Gastroesophageal sphincter (tissue), 3 donors: ENCODE data around the gene ART3.

Source experiments
- CTCF ChIP-seq, 4 experiments: fragments of 200-600 bp in 2 of 4; fragments of 450-650 bp in 2 of 4; sonication (generic) in 1 of 4; IDR thresholded peaks; one replicate each; pipeline ENCODE4 v1.5.1; 2017 to 2019; ENCODE audit warnings: antibody characterized with exemption in 4 of 4, mild to moderate bottlenecking in 2 of 4, moderate library complexity in 2 of 4
- EP300 ChIP-seq: sonication (generic); formaldehyde crosslinking; IDR thresholded peaks from one replicate; pipeline ENCODE4 v1.6.1; 2017; ENCODE audit warnings: antibody characterized with exemption, mild to moderate bottlenecking

DNA sequence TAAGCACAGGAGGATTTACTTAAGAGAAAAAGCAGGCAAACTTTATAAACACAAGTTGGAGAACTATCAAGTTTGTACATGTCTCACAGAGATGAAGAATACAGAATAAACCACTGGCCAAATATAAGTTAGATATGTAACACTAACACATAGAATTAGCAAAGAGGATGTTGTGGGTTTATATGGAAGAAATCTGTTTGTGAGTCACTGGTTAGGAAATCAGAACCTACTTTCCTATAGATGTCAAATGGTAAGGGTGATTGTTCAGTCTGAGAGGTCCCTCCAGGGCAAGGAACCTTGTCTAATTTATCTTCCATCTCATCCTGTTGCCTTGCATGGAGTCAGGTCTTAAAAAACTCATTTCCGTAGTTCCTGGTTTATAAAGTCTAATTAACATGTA is 14.8 kb upstream of the ART3 start:
- no peak for TF ChIP-seq CTCF (IDR thresholded peaks at IDR 0.05)
- no peak for TF ChIP-seq EP300
